GM18909 (cell line): ENCODE measurements around the gene ERICH2.

Experiments
- ATAC-seq: cut with Tn5 transposase; IDR thresholded peaks from one replicate; pipeline ENCODE4 v1.9.1; 2021; ENCODE audit warnings: mild to moderate bottlenecking; ENCODE audit not compliant: unreplicated experiment, poor library complexity

Gene ERICH2

GRCh38 chr2:170761572-170761971 is 8.6 kb upstream of the ERICH2 start:
- ATAC-seq: no peak

- ATAC-seq: no peak
Measured at GRCh38 chr2:170762760-170763159, 7.4 kb upstream of the ERICH2 start.

GRCh38 chr2:170763232-170763631 is 6.9 kb upstream of the ERICH2 start:
- ATAC-seq: no peak

DNA sequence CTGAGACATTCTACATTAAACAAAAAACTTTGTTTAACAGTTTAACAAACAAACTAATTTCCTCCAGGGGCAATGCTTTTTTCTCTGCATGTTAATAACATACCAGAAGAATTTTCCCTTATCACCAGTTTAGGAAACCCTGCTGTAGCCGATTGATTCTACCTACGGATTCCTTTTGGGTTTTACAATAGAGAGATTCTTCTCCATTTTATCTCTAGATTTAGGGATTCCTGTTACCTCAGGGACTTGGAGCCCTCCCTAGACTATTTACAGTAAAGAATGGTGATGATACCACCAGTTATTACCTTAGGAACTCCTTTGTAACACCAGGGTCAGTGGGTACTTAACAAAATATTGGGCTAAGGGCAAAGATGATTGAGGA is 5.3 kb upstream of the ERICH2 start:
- no peak for ATAC-seq

- ATAC-seq: no peak
Measured at GRCh38 chr2:170766693-170767092, 3.5 kb upstream of the ERICH2 start.

DNA sequence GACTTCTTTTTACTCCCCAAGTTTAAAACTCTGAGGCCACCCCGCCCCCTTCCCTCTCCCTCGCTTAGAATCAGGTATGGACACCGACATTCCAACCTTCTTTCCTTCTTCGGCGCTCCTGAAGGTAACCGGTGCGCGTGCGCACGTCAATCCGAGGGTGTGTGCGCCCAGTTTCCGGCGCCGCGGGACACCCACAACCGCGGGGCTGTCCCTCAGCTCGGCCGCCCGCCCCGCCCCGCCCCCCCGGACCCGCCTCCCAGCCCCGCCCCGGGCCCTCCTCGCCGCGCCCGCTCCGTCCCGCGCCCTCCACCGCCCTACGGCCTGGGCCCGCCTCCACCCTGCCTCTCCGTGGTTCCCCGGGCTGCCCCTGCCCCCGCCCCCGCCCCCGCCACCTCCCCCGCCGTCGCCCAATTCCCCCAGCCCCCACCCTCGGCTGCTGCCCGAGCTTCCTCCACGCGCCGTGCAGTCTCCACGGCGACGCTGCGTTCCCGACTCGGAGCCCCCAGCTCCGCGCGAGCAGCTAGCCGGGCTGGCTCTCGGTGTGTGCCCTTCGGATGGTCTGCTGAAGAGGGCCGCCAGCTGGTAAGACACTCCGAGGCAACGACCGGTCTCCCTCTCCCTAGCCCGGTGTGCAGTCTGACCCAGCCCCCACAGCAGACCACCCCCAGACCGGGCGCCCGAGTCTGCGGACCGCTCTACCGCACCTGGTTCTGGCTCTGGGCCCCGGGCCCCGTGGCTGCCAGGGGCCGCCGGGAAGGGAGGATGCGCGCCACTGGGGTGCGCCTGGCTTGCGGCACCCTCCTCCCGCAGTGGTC is 635 bp downstream of the ERICH2 start:
- ATAC-seq: peak; percentile 84

DNA sequence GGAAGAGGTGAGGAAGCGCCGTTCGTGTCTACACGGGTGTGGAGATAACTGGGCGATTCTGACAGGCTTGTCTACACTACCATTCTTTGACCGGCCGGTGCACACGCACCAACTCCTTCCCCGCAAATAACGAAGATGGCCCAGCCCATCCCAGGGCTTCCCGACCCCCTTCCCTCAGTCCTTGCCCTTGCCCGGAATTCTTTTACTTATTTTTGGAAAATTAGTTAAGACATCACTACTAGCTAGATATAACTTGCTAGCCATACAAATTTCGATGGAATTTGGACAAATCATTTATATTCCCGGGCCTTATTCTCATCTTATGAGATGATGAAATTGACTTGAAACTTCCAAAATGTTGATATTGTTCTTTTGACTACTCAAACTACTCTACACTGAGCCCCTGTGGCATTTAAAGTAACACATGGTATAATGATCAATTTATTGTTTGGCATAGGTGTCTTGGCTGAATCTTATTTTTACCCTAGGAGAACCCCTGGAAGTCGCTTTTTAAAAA is 1.3 kb downstream of the ERICH2 start:
- ATAC-seq: no peak

DNA sequence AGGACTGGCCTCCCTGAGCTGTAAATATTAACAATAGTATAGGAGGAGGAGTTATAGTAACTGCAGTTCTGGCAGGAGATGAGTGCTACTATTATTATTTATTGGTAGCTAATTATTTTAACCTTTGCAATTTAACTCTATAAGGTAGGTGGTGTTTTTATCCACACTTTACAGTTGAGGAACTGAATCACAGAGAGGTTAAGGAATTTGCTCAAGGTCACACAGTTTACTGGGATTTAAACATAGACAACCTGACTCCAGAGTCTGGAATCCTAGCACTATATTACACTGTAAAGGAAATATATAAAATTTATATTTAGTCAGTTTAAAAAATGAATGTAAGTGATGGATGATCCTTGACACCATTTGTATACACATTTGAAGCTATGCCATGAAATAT is 2.1 kb downstream of the ERICH2 start:
- no peak for ATAC-seq

DNA sequence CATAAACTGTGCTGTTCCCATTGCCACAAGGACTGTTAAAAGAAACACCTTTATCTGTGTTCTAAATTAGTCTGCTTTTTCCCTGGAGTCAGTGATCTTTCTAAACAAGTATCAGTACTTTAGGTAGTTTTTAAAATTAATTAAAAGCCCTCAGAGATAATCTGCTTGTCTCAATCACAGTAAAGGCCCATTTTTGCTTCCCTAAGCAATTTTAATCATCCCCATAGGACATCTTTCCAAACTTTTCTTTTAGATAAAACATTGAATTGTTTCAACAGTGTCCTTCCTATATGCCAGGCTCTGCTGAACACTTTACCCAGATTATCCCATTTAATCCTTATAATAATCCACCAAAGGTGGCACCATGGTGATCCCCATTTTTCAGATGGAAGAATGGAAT is 3.9 kb downstream of the ERICH2 start:
- ATAC-seq: no peak

DNA sequence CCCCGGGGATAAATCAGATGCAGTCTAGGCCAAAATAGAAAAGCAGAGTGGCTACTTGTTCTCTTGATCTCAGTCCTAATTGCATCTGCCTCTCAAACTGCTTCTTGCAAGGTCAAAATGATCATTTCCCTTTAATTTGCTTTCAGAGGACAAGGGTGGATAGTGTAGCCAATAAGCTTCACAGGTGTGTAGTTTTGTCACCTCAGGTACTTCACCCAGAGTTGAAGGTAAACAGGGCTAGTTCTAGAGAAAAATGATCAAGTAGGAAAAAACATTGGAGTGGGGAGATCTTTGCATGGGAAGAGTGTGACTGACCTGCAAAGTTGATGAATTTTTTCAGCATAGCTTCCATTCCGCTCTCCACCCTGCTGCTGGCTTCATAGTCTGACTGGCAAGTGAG is 8.7 kb downstream of the ERICH2 start:
- ATAC-seq: no peak

DNA sequence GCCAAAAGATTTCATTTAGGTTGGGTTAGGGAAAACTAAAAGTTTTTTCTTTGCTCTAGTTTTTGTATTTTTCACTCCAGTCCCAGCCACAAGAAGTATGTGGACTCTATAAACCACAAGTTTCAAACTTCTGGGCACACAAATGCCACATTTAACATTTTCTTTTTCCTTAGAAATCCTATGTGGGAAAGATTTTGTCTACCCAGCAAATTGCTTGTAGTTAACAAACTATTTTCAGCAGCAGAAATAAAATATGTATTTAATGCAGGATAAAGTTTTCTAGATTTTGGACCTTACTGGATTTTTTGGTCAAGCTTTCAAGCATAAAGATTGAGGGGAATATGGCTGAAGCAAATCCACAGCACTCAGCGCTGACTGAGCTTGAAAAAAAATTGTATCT is 9.1 kb downstream of the ERICH2 start:
- ATAC-seq: no peak

GRCh38 chr2:170782673-170783072 is 12.5 kb downstream of the ERICH2 start:
- no peak for ATAC-seq

DNA sequence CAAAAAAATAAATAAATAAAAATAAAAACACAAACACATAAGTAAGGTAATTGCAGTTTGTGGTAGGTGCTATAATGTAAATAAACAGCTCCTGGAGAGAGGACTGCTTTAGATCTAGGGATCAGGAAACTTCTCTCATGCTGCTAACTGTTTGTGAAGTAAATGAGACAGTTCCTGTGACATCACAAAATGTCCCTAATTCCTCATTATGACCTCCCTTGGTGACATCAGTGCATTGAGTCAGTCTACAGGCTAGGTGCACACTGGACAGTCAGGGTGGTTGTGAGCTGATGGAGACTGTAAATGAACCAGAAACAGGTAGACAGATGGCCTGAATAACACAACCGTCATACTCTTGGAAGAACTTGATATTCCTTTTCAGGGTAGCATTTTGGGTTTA is 13.4 kb downstream of the ERICH2 start:
- no peak for ATAC-seq

DNA sequence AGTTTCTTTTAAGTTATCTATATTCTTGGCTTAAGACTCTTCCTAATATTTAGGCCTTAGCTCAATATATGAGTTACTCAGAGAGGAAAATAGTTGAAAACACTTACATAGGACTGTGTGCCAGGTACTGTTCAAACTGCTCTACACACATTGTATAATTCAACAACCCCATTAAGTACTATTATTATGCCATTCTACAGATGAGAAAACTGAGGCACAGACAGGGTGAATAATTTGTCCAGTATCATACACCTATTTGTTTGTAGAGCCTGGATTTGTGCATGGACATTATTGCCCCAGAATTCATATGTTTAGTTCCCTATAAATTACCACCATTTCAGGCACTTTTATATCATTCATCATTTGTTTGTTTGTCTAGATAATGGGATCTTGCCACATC is 28.8 kb downstream of the ERICH2 start:
- ATAC-seq: no peak

DNA sequence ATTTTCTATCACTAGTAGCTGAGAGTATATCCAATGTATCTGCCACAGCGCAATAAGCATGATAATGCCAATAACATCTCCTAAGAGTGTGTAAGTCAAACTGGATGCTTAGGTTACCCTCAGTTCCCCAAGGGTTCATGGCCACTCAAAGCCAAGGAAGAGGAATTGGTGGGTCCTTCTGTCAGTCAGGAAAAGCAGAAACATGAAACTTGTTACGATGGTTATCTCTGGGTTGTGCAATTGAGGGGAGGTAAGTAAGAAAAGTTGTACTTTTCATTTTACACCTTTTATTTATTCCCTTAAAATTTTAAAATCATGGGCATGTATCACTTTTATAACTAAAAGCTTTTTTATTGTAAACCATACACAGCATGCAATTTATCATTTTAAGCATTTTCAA is 36.4 kb downstream of the ERICH2 start:
- ATAC-seq: no peak

- no peak for ATAC-seq
Measured at GRCh38 chr2:170812710-170813600, 42.8 kb downstream of the ERICH2 start.

GRCh38 chr2:170813611-170814532 is 43.7 kb downstream of the ERICH2 start:
- ATAC-seq: no peak

DNA sequence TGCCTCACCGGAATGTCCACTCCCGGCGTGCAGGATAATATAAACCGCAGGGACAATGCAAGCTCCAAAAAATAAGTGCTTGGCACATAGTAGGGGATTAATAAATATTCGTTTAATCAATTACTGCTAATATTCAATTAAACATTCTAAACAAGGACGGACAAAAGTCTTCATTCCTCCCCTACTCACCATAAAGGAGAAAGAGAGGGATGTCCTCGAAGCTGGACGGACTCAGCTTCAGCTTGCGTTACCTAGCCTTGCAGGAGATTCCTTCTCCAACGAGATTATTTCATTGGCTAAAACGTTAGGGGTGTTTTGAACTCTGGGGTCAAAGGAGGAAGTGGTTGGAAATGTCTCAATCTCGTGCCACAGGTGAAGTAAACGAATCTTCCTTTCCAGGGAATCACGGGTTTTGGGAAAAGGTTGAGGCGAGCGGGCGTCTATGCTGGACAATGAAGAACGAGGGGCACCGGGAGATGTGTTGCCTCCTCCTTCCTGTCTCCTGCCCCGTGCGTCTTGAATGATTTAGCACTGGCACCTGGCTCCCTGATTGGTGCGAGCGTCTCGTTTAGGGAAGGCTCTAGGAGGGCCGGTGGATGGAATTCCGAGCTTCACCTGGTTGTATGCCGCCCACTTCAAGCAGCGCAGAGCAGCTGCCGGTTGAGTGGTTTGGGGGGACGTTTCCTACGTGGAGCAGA is 44.5 kb downstream of the ERICH2 start:
- no peak for ATAC-seq

DNA sequence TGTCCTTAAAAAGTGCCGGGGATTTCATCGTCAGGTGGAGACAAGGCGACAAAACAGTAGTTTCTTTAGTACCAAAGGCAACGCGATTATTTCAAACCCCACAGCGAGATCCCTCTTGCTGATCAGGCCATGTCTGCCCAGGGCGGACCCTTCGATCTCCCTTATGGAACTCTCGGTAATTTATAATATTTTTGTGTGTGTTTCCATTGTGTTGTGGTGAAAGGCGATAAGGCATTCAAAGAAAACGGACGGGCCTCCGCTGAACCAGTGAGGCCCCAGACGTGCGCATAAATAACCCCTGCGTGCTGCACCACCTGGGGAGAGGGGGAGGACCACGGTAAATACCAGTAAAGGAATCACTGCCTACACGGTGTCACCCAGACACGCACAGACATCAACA is 45.1 kb downstream of the ERICH2 start:
- no peak for ATAC-seq
